Activated T-cell treated with anti-CD3 and anti-CD28 coated beads for 1 hour (primary cell): ENCODE data around the gene DAP.

Experiments used
- DNase-seq: peaks from one replicate; pipeline ENCODE4 v3.0.0-alpha.2; 2020; ENCODE audit warnings: low read depth

Gene DAP

DNA sequence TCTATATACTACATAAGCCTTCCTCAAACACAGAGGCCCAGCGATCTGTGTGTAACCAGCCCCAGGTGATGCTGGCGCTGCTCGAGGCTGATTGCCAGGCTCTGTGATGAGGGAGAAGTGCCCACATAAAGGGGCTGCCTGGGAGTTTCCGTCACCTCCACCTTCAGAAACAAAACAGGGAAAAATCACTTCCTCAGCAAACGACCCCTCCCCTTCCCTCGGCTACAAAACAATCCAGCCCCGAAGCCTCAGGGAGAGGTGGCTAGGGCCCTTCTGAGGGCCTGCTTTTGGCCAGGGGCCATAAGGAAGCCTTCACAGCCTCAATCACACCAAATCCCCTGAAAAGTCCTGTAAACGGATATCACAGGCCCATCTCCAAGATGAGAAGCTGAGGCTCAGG is 51.1 kb downstream of the DAP start:
- DNase-seq = no peak

- no peak for DNase-seq
These were observed 51.6 kb downstream of the DAP start for GRCh38 chr5:10709409-10709808.

- no peak for DNase-seq
These were observed 52.7 kb downstream of the DAP start for GRCh38 chr5:10708189-10708944.

GRCh38 chr5:10707198-10708142 is 53.6 kb downstream of the DAP start:
- DNase-seq = no peak

DNA sequence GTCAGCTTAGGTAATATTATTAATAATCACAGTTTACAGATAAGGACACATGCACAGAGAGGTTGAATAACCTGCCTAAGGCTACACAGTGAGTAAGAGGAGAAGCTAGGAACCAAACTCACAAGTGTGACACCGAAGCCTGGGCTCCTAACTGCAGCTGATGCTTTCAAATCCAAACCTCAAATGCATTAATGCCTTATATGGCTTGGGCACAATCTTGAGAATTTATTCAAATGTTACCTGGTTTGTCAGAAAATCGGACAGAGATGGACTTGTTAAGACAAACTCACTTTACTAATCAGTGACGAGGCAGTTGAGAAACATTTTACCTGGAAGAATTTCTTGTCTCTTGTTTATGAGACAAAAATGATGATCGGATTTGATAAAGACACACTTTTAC is 54.7 kb downstream of the DAP start:
- DNase-seq = no peak

GRCh38 chr5:10705747-10706146 is 55.3 kb downstream of the DAP start:
- no peak for DNase-seq

DNA sequence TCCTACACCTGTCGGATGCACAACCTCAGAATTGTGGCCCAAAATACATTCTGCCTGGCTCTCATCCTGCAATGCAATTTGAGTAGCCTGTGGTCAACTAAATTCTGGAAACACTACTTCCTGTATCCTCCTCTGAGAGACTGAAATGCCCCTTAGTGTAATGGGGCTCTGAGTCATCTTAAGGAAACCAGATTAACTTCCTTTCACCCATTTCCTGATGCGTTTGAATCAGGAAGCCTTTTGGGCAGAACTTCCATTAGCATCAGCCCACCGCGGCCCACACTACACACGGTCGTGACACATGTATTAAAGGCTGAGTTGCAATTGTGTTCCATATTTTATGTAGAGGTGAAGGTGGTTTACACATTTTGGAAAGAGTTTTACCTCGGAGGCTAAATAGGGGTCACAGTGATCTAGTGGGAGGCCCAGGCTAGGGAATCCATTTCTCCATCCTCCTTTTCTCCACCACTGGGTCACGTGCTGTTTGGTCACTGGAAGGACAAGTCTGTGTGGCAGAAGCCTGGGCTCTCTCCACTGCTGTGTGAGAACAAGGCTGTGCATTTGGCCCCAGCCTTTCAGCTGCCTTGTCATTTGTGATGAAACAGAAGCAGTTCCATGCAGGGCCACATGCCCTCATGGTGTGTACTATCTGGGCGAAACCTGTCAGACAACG is 55.9 kb downstream of the DAP start:
- DNase-seq = no peak

- DNase-seq = no peak
These were observed 57.4 kb downstream of the DAP start for GRCh38 chr5:10703676-10704075.

GRCh38 chr5:10702911-10703491 is 58.0 kb downstream of the DAP start:
- DNase-seq = no peak

GRCh38 chr5:10702040-10702629 is 58.9 kb downstream of the DAP start:
- DNase-seq = no peak

DNA sequence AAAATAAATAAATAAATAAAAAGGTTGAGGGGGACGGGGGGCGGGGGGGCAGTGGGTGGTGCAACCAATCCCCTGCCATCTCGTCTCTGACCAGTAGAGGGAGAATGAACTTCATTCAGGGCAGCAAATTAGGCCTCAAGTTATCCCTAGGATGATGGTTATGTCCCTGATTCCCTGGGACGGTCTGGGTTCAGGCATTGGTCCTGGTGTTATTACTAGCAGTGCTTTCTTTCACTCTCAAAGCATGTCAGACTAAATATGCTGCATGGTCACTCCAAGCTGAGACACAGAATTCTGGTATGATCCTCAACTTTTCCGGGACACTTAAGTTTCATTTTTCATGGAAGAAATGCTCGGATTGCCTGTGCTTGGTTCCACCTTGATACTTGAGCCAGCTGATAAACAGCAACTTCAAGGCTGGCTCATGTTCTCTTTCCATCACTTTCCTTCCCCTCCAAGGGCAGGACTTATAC is 59.4 kb downstream of the DAP start:
- DNase-seq = no peak

- no peak for DNase-seq
These were observed 60.5 kb downstream of the DAP start for GRCh38 chr5:10700516-10700915.

DNA sequence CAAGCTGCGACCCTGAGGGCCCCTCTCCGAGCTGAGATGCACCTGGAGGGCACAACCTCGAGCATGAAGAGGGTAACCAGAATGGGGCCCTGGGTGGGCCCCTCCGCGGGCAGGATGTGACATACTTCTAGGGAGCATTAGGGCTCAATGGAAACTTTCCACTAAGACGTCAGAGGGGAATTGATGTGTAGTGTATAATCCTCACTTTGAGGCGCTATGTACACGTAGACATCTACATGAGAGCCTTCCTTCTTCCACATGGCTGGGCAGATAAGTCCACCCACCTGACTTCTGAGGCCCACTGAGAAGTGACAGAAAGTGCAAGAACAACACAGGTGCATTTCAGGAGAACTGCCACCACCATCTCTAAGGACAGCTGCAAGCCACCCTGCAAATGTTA is 61.0 kb downstream of the DAP start:
- no peak for DNase-seq

GRCh38 chr5:10699281-10699874 is 61.7 kb downstream of the DAP start:
- no peak for DNase-seq

- DNase-seq = no peak
These were observed 65.1 kb downstream of the DAP start for GRCh38 chr5:10695759-10696543.

DNA sequence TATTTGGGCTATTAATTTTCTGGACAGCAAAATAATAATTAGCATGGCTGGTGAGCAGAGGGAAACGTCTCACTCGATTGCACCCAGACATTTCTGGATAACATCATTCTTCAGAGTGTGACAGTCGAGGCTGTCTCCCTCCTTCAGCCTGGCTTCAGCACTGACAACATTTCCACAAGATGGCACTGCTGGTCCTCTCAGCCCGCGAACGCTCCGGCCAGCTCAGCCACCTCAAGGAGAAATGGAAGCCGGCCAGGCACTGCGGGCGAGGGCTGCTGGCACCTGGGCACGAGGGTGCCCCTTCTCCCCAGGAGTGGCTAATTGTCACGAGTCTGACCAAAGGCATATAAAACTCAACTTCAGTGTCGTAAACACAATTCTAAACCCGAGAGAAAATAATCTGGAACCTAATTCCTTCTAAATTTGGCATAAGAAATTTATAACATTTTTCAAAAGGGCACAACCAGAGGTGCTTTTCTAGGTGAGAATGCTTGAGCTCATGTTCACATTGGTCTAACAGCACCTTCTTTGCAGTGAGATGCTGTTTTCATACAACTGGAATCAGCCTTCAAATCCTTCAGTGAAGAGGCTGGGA is 65.9 kb downstream of the DAP start:
- no peak for DNase-seq

- DNase-seq = no peak
These were observed 68.9 kb downstream of the DAP start for GRCh38 chr5:10691826-10692785.

DNA sequence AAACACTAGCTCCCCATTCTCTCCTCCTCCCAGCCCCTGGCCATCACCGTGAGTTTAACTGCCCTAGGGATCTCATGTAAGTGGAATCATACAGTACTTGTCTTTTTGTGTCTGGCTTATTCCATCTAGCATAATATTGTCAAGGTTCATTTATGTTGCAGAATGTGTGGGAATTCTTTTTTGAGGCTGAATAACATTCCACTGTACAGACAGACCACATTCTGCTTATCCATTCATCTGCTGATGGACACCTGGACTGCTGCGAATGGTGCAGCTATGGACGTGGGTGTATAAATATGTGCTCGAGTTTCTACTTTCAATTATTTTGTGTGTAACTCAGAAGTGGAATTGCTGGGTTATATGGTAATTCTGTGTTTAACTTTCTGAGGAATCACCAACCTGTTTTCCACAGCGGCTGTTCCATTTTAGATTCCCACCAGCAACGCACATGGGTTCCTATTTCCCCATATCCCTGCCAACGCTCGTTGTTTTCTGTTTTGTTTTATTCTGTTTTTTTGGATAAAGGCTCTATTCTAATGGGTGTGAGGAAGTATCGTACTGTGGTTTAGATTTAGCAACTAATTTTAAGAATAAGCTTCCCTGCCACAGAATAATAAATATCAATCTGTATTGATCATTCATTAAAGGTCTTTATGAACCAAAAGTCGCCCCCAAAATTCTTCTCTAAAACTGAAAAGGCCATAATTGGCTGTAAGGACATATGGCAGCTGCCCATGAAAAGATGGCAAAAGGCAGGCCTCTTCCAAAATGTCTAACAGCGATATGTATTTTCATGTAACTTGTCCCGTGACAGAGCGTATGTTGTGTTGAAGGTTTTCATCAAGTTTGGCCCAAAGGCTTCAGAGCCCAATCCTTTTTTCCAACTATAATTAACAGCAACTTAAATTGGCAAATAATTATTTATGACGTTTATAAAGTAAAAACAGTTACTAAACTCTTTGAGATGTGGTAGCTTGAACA is 70.3 kb downstream of the DAP start:
- DNase-seq = no peak
